Retinal pigment epithelial cell (primary cell): ENCODE results near the gene TMA16.
"Not testable (repeated sequence)": the region's sequence is repeated elsewhere in the genome, so short reads cannot be mapped to it uniquely, and the experiment has no call there.

ENCODE experiments used
- DNase-seq: peaks from one replicate; pipeline ENCODE4 v3.0.0-alpha.2; 2010; ENCODE audit warnings: low read depth
- H3K4me3 ChIP-seq: 2 replicates; pipeline ENCODE4 v1.5.1; 2011; ENCODE audit warnings: mild to moderate bottlenecking, low read length, control low read depth, moderate library complexity
- TF ChIP-seq, protein P1 (sequence below): conservative IDR thresholded peaks from 2 replicates; pipeline ENCODE4 v1.5.1; 2011; ENCODE audit warnings: low read depth, low read length, control low read depth, inconsistent platforms

The TMA16 gene

DNA sequence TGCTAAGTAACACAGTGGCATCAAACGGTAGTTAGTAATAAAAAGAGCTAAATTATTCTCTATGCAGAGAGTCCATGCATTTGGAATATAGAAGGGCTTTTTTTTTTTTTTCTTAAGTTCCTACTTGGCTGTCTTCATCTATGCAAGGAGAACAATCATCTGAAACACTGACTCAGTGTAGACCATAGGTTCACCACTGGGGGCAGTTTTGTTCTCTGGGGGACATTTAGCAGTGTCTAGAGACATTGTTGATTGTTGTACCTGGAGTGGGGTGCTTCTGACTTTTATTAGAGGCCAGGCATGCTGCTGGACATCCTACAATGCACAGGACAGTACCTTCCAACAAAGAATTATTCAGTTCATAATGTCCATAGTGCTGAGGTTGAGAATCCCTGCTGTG is 41.2 kb downstream of the TMA16 start:
- TF ChIP-seq, protein P1, sequence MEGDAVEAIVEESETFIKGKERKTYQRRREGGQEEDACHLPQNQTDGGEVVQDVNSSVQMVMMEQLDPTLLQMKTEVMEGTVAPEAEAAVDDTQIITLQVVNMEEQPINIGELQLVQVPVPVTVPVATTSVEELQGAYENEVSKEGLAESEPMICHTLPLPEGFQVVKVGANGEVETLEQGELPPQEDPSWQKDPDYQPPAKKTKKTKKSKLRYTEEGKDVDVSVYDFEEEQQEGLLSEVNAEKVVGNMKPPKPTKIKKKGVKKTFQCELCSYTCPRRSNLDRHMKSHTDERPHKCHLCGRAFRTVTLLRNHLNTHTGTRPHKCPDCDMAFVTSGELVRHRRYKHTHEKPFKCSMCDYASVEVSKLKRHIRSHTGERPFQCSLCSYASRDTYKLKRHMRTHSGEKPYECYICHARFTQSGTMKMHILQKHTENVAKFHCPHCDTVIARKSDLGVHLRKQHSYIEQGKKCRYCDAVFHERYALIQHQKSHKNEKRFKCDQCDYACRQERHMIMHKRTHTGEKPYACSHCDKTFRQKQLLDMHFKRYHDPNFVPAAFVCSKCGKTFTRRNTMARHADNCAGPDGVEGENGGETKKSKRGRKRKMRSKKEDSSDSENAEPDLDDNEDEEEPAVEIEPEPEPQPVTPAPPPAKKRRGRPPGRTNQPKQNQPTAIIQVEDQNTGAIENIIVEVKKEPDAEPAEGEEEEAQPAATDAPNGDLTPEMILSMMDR: no peak
- no peak overlapping the region for H3K4me3 ChIP-seq
- DNase-seq: no peak

DNA sequence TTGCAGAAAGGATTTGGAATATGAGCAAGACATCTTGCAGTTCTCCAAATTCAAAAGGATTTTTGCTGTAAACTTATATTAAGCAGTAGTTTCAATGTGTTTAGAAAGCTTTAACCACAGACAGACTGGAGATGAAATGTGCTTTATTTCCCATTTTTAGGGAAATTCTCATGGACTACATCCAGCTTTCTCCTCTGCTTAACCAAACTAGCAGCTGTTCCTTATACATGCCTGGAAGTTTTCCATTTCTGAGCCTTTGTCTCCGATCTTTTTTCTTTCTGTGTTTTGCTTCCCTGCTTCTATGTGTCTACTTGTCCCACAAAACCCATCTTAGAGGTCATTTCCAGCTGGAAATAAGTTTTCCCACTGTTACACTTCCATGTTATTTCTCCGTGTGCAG is 41.6 kb downstream of the TMA16 start:
- H3K4me3 ChIP-seq: no peak overlapping the region
- DNase-seq: no peak
- TF ChIP-seq, protein P1: no peak

DNA sequence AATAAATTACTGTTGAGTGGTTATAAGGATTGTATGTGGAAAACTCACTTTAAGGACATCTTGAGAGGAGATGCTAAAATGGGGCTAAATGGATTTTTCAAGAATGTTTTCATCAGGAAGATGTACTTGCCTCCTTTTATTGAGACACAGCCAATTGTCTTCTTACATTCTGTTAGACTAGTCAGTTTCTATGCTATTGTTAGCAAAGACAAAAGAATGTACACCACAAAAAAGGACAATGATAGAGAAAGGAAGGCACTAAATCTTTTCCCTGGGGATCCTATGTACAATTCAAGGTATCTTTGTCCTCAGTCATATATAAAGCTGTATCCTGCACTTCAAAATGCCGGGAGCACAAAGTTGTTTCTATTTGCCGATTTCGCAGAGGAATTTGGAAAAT is 42.6 kb downstream of the TMA16 start:
- H3K4me3 ChIP-seq: no peak overlapping the region
- DNase-seq: no peak
- TF ChIP-seq, protein P1: no peak

GRCh38 chr4:163538820-163539219 is 44.3 kb downstream of the TMA16 start:
- DNase-seq, H3K4me3 ChIP-seq: not testable (repeated sequence)

DNA sequence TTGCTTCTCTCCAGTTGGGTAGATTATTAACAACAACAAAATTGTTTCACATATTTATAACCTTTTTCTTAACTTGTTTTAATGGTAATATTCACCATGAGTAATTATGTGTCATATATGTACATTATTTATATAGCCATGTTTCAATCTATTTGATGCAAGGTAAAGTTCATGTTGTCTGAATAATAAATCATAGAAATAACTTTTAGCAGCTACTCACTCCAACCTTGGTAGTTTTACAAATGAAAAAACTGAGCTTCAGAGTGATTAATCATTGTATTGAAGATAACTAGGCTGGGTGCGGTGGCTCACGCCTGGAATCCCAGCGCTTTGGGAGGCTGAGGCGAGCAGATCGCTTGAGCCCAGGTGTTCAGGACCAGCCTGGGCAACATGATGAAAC is 46.0 kb downstream of the TMA16 start:
- H3K4me3 ChIP-seq: no peak overlapping the region
- TF ChIP-seq, protein P1: no peak
- DNase-seq: no peak

- TF ChIP-seq, protein P1: no peak
- DNase-seq: no peak
- H3K4me3 ChIP-seq: no peak overlapping the region
Measured at GRCh38 chr4:163540977-163541376, 46.5 kb downstream of the TMA16 start.

DNA sequence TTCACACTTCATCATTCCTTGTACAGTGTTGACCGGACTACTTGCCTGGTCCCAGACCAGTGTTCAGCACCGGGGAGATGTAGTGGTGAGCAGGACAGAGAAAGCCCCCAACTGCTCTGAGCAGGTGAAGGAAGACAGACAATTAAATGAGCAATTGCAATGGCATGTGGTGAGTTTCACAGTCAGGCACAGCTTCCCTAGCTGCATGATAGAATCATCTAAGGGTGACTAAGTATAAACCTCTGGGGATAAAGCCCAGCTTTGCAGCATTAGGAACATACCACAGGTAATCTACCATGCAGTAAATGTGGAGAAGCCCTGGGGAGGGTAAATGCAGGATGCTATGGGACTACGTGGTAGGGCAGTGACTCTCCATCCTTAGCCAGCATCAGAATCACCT is 47.8 kb downstream of the TMA16 start:
- no peak for DNase-seq
- TF ChIP-seq, protein P1: no peak
- no peak overlapping the region for H3K4me3 ChIP-seq
